ENCODE results near the gene POLK.

- no peak for TF ChIP-seq CTCF (IDR thresholded peaks at IDR 0.05)
- TF ChIP-seq POLR2A (IDR thresholded peaks at IDR 0.05): no peak
Measured at GRCh38 chr5:75524071-75524470, 12.4 kb downstream of the POLK start.

All from heart left ventricle (tissue), 13 donors.